Measurements from ENCODE around the gene TTK. TPM values are rescaled to one million over a fixed set of nuclear protein-coding genes. Genes with fewer than 3 reads are reported as not detected.
"Not testable (repeated sequence)": the region's sequence is repeated elsewhere in the genome, so short reads cannot be mapped to it uniquely, and the experiment has no call there.

Gene TTK
- total and polyA plus RNA-seq, 10 donors, result 0.74 to 5.9 (median 2.6) TPM

DNA sequence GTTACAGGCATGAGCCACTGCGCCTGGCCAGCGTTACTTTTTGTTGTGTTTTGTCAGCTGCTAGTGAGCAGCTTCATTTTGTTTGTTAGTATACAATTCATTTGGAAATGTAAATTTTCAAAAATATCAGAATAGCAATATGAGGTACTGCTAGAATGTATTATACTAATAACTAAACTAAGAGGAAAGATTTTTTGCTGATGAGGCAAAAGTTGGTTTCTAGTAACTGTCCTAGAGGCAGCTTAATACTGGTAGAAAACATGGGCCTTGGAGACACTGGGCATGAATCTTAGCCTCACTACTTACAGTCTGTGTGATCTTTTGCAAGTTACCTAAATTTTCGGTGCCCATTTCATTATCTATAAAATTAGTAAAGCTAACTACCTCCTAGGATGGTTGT, 24.1 kb downstream of the TTK start:
- TF ChIP-seq POLR2AphosphoS5 (IDR thresholded peaks at IDR 0.05) (no peak), POLR2A (IDR thresholded peaks at IDR 0.05) (no peak)
- TF ChIP-seq, protein P1, sequence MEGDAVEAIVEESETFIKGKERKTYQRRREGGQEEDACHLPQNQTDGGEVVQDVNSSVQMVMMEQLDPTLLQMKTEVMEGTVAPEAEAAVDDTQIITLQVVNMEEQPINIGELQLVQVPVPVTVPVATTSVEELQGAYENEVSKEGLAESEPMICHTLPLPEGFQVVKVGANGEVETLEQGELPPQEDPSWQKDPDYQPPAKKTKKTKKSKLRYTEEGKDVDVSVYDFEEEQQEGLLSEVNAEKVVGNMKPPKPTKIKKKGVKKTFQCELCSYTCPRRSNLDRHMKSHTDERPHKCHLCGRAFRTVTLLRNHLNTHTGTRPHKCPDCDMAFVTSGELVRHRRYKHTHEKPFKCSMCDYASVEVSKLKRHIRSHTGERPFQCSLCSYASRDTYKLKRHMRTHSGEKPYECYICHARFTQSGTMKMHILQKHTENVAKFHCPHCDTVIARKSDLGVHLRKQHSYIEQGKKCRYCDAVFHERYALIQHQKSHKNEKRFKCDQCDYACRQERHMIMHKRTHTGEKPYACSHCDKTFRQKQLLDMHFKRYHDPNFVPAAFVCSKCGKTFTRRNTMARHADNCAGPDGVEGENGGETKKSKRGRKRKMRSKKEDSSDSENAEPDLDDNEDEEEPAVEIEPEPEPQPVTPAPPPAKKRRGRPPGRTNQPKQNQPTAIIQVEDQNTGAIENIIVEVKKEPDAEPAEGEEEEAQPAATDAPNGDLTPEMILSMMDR (IDR thresholded peaks at IDR 0.05 in 8 of 11, conservative IDR thresholded peaks at IDR 0.05 in 3 of 11), result no peak
- Histone ChIP-seq H3K27me3 (replicated peaks in 1 of 7) (no peaks in the 10 kb centered on the region), H3K4me3 (no peak overlapping the region), H3K9me3 (no peaks in the 10 kb centered on the region), H3K4me1 (no peaks in the 10 kb centered on the region), H3K27ac (no peak overlapping the region), H3K36me3 (peaks cover 0 to 46% (median 0%) of the 10 kb centered on the region in 6 donors)
- intact Hi-C loops (cut with DNase I; ENCODE audit: low total_unique reads), result no loop called here
- no peak for DNase-seq
- WGBS, 5 donors, result 61 to 94% (median 82%) methylated on average over 3 of the region's 3 CpGs

DNA sequence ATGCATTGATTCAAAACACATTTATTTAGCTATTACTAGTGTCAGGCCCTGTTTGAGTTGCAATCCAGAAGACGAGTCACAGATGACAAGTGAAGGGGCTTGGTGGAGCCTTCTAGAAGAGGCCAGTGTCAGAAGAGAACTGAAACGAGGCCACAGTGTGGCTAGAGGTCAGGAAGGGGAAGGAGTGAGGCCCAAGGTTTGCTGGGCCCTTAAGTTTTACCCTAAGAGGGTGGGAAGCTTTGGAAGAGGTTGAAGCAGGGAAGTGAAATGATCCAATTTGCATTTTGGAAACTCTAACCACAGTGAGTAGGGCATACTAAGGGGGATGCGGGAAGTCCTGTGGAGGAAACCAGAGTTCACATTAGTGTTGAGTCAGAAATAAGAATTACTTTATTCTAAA, 25.0 kb downstream of the TTK start:
- no peaks in the 10 kb centered on the region for H3K9me3 ChIP-seq
- intact Hi-C loops (cut with DNase I; ENCODE audit: low total_unique reads), result no loop called here
- TF ChIP-seq, protein P1 (IDR thresholded peaks at IDR 0.05 in 8 of 11, conservative IDR thresholded peaks at IDR 0.05 in 3 of 11), result no peak
- TF ChIP-seq POLR2AphosphoS5 (IDR thresholded peaks at IDR 0.05) (no peak), POLR2A (IDR thresholded peaks at IDR 0.05) (no peak)
- peaks cover 0 to 46% (median 0%) of the 10 kb centered on the region in 6 donors for H3K36me3 ChIP-seq
- DNase-seq, result no peak
- no peaks in the 10 kb centered on the region for H3K27me3 ChIP-seq (replicated peaks in 1 of 7)
- H3K4me1 ChIP-seq, result no peaks in the 10 kb centered on the region
- H3K4me3 ChIP-seq, result no peak overlapping the region
- 60 to 75% (median 63%) methylated on average over 3 of the region's 3 CpGs for WGBS, 5 donors
- H3K27ac ChIP-seq, result no peak overlapping the region

DNA sequence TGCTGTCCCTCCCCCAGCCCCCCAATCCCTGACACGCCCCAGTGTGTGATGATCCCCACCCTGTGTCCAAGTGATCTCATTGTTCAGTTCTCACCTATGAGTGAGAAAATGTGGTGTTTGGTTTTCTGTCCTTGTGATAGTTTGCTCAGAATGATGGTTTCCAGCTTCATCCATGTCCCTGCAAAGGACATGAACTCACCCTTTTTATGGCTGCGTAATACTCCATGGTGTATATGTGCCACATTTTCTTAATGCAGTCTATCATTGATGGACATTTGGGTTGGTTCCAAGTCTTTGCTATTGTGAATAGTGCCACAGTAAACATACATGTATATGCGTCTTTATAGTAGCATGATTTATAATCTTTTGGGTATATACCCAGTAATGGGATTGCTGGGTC, 43.8 kb downstream of the TTK start:
- H3K27me3 ChIP-seq (replicated peaks in 1 of 7); H3K4me1 ChIP-seq; H3K36me3 ChIP-seq; DNase-seq; H3K27ac ChIP-seq; H3K9me3 ChIP-seq; H3K4me3 ChIP-seq; intact Hi-C loops (cut with DNase I; ENCODE audit: low total_unique reads): not testable (repeated sequence)
- 96 to 100% (median 99%) methylated on average over 3 of the region's 3 CpGs for WGBS, 5 donors

DNA sequence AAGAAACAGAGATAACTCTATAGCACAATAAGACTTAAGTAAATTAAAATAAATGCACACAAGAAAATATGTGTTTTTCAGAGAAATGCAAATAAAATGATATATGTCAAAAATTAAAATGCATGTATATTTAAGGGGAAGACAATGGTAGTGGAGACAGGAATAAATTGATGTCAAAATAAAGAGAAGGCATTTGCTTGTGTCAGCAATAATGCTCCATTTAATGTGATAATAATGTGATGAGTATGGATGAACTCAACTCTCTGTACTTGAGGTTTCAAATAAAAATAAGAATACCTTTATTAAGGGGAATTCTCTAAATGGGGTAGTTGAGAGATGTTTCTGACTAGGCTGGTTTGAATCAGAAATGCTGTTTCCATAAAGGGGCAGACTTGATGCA, 56.3 kb downstream of the TTK start:
- intact Hi-C loops (cut with DNase I; ENCODE audit: low total_unique reads), result no loop called here
- H3K27me3 ChIP-seq (replicated peaks in 1 of 7), result no peaks in the 10 kb centered on the region
- H3K36me3 ChIP-seq, result no peaks in the 10 kb centered on the region
- no peaks in the 10 kb centered on the region for H3K4me1 ChIP-seq
- no peaks in the 10 kb centered on the region for H3K9me3 ChIP-seq
- TF ChIP-seq POLR2A (IDR thresholded peaks at IDR 0.05), result no peak
- TF ChIP-seq, protein P1 (IDR thresholded peaks at IDR 0.05 in 8 of 11, conservative IDR thresholded peaks at IDR 0.05 in 3 of 11), result no peak
- no peak for TF ChIP-seq POLR2AphosphoS5 (IDR thresholded peaks at IDR 0.05)
- H3K27ac ChIP-seq, result no peak overlapping the region
- H3K4me3 ChIP-seq, result no peak overlapping the region
- DNase-seq, result no peak

DNA sequence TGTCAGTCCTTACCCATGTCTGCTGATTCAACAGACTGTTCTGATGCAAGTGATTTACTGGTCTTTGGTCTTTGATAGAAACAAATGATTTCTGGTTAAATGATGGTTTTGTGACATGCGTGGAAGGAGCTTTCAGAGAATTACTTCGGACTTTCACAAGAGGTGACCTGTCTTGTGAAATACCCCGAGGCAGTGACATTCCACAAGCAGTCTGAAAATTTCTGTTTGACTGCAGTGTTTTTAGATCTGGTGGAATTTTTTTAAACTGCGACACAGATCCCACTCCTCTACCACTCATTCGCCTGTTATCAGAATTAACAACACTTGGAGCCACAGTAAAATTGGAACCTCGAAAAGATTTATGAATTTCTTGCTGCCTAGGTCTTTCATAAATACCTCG, 63.7 kb downstream of the TTK start:
- H3K9me3 ChIP-seq, result peaks cover 0 to 11% (median 3%) of the 10 kb centered on the region in 8 donors
- DNase-seq; H3K4me3 ChIP-seq; H3K27me3 ChIP-seq (replicated peaks in 1 of 7); intact Hi-C loops (cut with DNase I; ENCODE audit: low total_unique reads); H3K36me3 ChIP-seq; H3K27ac ChIP-seq; H3K4me1 ChIP-seq: not testable (repeated sequence)
- WGBS, 5 donors, result 77 to 90% (median 82%) methylated on average over 7 of the region's 7 CpGs

DNA sequence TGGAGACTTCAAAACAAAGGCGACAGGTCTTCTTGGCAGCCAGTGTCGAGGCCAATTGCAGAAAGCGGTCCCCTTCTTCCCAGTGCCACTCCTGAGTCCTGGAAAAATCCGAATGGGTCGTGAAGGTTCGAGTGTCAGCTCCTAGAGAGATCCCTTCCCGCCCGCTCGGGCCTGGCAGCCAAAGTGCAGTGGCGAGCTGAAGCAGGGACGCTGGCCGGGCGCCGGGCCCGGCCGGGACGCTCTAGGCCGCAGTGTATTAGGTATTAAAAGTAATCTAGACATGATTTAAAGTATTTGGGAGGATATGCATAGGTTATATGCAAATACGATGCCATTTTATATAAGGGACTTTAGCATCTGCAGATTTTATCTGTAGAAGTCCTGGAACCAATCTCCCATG, 66.0 kb downstream of the TTK start:
- H3K4me1 ChIP-seq; H3K4me3 ChIP-seq; H3K36me3 ChIP-seq; intact Hi-C loops (cut with DNase I; ENCODE audit: low total_unique reads); H3K27me3 ChIP-seq (replicated peaks in 1 of 7); DNase-seq; H3K27ac ChIP-seq: not testable (repeated sequence)
- WGBS, 5 donors, result 88 to 92% (median 90%) methylated on average over 19 of the region's 19 CpGs
- H3K9me3 ChIP-seq, result peaks cover 0 to 21% (median 9%) of the 10 kb centered on the region in 8 donors

Data from spleen (tissue), 11 donors.